ENCODE measurements around the gene GDPGP1.

- TF ChIP-seq CTCF (IDR thresholded peaks at IDR 0.05; ENCODE audit: low read length) (no peak), EZH2 (IDR thresholded peaks at IDR 0.05; ENCODE audit: borderline replicate concordance, low read length) (no peak)
Observed at GRCh38 chr15:90184786-90185704, 49.0 kb upstream of the GDPGP1 start.

Data from OCI-LY1 (cell line).